GM15510 (cell line): ENCODE data around the gene MPZL1.

Experiments used
- POLR2A ChIP-seq: IDR thresholded peaks from 3 replicates; pipeline ENCODE4 v1.6.1; 2011; ENCODE audit warnings: borderline replicate concordance; ENCODE audit not compliant: insufficient read length; ENCODE audit errors: extremely low read depth

The MPZL1 gene

DNA sequence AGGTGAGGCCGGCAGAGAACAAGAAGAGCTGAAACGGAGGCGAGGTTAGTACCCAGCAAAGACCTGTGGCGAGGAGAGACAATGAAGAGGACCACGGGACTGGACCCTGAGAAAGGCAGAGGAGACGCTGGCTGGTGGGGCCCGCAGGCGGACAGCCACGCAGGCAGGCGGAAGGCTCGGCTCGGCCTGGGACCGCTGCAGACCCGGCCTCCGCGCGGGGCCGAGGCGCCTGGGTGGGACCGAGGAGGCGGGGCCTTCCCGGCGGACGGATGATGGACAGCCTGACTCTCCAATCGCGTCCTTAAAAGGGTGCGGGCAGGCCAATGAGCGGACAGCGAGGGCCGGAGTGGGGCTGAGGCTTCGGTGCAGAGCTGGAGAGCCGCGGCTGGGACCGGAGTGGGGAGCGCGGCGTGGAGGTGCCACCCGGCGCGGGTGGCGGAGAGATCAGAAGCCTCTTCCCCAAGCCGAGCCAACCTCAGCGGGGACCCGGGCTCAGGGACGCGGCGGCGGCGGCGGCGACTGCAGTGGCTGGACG lies at the start of gene MPZL1:
MPZL1 (plus strand) TSS at position 366 of the 535 bp plus-strand sequence. CDS start 170 bp downstream, outside the sequence.
- TF ChIP-seq POLR2A: peak; percentile 75

DNA sequence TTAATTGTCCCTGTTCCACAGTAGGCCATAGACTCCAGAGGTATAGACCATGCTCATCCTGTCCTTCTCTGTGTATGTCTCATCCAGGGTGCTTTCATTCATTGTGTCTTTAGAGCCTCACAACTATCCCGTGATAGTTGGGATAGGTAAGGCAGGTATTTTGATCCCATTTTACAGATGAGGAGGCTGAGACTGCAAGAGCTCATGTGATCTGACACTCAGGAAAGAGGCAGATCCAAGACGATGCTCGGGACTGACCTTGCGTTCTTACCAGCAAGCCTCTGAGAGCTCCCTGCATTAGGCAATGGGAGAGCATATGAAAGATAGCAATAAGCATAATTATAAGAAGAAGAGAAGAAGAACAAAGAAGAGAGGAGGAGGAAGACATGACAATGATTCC lies 49.0 kb upstream of the MPZL1 start:
- TF ChIP-seq POLR2A: no peak

DNA sequence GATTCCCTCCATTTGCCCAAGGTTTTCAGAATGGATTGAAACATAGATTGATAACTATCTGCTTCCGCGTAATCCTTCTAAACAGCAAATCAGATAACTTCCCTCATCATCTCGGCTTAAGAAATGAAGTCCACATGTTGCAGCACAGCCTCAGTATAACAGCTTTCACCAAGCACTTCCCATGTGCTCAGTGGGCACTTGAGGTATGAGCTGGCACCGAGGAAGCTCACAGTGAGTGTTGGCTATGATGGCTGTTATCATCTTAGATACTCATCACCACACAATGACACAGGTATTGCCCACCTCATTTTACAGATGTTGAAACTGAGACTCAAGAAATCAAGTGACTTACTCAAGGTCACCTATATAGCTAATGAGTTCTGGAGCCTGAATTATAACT lies 48.5 kb upstream of the MPZL1 start:
- no peak for TF ChIP-seq POLR2A

DNA sequence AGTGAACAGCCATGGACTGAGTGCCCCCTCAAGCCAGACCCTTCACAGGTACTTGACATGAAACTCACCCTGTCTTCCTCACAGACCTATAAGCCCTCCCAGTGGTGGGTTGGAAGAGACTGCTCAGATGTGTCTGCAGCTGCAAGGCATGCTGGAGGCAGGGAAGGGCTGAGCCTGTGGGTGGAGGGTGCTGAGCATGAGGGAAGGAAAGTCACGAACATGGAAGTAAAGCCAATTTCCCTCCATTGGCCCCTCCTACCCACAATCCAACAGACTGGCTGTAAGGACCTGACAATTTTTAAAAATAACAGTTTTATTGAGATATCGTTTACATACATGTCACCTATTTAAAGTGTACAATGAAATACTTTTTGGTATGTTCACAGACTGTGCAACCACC lies 47.6 kb upstream of the MPZL1 start:
- TF ChIP-seq POLR2A: no peak

DNA sequence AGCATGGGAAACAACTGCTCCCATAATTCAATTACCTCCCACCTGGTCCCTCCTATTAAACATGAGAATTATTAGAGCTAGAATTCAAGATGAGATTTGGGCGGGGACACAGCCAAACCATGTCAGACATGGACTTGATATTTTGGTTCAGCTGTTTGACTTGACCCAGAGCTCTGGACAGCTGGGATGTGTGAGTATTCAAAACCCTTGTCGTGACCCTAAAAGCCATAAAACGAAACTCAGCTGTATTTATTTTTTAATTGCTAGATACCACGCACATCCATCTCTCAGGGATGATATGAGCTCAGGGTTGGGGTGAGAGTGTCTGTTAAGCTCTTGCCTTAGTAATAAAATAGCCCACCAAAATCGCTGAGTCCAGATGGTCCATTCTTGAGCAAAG lies 46.3 kb upstream of the MPZL1 start:
- TF ChIP-seq POLR2A: no peak

DNA sequence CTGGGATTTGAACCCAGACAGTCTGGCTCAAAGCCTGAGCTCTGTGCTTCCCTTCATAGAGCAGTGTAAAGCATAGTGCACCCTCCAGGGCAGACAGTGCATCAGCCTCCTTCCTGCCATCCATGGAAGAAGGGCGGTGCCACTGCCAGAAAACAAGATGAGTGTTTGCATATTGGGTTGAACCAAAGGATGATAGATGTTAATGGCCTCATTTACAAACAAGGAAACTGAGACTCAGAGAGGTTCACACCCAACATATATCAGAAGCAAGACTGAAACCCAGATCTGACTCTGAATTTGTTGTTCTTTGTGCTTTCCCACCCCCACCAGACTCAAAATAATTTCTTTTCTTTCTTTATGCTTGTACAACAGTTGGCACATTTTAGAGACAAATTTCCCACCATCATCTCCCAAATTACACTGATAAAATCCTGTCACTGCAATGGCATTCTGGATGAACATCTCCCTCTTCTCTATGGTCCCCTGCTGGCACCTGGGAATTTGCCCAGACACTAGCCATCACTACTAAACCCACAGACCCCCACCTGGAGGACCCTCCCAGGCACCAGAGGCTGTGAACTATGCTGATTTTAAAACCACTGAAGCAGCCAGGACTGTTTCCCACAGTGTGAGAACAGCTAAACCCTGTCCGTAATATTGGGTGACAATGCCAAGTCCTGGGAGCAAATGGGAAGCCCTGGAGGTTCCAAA lies 45.4 kb upstream of the MPZL1 start:
- no peak for TF ChIP-seq POLR2A

DNA sequence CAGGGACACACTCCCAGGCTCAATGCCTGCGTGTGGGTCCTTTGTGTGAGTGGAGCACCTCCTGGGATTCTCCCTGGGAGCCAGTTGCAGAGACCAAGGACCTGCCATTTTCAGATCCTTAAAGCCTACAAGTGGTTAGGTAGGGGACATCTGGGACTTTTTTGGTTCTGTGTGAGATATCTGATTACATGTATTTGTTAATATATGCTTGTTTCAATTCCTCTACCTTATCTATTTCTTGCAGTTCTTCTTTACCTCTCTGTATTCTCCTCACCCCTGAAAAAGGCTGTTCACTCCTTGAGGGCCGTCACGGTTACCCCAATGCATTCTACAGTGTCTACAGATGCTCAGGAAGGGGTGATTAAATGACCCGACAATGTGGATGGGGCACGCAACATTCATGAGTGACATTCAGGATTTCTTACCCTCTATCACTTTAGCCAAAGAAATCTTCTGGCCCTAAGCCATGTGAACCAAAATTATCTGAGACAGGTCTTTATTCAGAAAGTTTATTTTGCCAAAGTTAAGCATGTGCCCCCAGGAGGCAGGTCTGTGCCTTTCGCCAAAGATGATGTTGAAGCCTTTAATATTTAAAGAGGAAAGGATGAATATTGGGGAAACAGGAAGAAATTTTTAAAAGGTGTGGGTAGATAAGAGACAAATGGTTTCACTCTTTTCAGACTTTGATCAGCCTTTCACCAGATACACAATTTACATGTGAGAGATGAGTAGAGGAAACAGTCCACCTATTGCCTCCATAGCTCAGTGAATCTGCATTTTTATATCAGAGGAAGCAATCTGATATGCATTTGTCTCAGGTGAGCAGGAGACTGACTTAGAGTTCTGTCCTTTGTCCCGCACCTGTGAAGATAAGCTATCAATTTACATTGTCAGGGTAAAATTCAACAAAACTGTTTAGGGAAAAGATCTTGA lies 44.6 kb upstream of the MPZL1 start:
- no peak for TF ChIP-seq POLR2A

DNA sequence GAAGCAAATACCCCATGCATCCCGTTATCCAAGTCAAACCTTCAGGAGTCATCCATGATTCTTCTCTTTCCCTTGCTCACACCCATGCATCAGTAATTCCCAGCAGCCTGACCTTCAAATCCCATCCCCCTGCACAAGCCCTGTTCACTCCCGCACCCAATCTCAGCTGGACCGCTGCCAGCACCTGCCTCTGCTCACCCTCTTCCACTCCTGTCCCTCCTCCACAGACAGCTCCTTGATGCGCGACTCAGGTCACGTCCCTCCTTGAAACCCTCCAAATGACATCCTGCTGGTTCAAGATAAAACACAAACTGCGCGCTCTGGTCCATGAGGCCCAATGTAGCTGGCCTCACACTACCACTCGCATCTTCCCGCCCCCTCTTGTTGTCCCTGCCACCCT lies 43.4 kb upstream of the MPZL1 start:
- TF ChIP-seq POLR2A: no peak

DNA sequence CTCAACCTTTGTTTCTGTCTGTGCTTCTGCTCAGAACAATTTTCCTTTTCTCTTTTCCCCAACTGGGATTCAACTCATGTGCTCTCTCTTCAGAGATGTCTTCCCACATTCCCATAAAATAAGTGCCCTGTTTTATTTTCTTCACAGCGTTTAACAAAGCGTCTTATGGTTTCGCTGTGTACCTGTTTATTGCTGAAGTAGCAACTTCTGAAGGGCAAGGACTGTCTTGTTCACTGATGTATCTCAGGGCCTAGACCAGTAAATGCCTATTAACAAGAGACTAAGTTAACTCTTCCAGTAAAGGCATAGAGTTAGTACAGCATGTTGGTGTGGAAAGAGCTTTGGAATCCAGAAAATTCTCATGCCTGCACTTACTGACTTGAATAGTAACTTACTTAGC lies 42.9 kb upstream of the MPZL1 start:
- TF ChIP-seq POLR2A: no peak

DNA sequence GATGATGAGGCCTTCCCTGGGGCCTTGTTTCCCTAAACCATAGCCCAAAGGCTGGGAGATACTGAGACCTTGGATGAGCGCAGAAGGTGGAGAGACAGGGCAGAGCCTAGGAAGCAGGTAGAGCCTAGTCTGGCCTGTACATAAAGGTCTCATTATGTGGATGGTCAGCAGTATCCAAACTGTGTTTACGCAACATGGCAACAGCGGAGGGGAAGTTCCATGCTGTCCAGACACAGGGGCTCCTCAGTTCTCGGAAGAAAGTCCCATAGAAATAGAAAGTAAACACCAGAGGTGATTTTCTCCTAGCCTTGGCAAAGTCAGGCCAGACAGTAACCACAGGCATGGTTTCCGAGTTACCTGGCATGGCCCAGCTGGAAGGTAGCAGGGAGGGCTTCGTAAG lies 42.1 kb upstream of the MPZL1 start:
- TF ChIP-seq POLR2A: no peak

DNA sequence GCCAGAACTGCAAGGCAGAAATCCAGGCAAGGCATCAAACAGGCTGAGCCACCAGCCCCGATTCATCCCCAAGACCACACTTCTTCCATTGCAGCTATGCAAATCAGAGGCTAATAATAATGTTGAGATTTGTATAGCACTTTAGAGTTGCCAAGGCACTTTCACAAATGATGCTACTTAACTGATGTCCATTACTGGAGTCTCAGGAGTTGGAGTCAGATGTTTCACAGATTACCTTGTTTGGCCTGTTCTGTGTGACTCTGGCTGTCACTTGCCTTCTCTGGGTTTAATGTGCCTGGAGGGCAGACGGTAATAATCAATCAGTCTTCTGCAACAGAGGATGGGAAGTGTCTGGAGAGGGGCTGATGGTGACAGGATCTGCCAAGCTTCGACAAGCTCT lies 40.8 kb upstream of the MPZL1 start:
- no peak for TF ChIP-seq POLR2A

DNA sequence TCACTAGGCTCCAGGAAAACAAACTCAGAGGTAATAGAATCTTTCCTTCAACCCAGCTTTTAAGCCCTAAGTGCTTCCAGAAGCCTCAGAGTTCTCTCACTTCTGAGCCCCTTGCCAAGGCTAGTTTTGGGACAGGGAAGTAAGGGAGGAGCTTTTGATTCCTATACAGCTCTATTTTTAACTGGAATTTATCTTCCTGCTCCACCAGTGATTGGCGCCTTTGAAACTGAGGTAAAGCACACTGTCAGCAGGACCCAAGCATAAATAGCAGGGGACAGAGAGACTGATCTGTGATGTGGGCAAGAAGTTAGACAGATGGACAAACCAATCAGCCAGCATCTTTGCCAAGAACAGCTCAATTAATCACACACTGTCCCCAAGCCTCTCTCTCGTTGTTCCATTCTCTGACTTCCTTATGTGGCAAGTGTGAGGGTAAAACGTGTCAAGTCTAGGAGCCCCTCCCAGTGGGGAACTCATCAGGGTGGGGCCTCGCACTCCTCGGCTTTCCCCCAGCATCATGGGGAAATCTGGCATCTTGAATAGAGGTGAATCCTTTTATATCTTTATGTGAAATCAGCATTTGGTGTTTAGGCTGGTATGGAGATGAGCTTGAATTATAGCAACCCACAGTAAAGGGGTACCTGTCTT lies 40.2 kb upstream of the MPZL1 start:
- TF ChIP-seq POLR2A: no peak

DNA sequence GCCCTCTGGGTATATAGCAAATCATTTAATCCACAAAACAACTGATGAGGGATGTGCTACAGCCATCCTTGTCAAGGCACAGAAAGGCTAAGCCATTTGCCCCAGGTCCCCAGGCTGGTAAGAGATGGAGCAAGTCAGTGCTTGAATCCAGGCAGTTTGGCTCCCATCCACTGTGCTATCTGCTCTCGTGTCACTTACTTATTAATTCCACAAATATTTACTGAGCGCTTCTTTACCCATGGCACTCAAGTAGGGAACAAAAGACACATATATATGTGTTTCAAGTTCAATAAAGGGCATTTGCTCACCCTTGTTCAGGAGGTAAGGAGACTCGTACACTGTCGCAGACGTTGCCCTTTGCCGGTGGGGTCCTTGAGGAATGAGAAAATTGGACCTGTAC lies 38.6 kb upstream of the MPZL1 start:
- no peak for TF ChIP-seq POLR2A

DNA sequence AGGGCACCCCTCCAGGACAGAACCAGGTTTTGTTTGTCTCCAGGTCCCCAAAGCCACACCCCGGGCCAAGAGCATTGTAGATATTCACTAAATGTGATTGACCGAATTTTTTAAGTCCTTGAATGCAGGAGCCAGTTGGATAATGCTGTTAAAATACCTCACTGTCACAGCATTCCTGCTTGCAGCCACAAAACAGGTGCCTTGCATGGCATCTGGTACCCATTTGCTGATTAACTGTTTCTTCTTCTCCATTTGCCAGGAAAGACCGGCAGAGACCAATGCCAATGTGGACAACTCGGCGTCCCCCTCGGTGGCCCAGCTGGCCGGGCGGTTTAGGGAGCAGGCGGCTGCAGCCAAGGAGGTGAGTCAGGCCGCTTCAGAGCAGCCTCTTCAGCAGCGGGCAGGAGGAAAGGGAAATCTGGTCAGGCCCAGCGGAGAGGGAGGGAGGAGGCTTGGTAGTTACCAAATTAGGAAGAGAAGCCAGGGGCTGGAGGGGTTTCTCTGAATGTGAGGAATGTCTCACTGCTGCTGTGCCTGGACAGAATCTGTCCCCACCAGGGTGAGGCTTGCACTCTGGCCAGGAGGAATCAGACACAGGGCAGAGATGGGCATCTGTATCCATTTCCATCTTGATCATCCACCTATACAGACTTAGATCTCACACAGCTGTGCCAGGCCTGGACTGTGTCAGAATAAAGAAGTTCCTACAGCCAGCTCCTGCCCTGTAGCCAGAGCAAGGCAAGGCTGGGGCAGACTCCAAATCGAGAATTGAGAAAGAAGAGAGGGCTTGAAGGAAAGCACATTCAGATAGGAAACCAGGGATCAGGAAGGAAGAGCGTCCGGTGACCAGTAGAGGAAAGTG lies 37.9 kb upstream of the MPZL1 start:
- no peak for TF ChIP-seq POLR2A
